Aorta (tissue), 5 donors: ENCODE measurements around the gene ACTR1B. TPM values are rescaled to one million over a fixed set of nuclear protein-coding genes. Genes with fewer than 3 reads are reported as not detected.
"Not testable (repeated sequence)": the region's sequence is repeated elsewhere in the genome, so short reads cannot be mapped to it uniquely, and the experiment has no call there.

Experiments
- ATAC-seq: fragments of 200-7000 bp; cut with Tn5 transposase; one replicate; pipeline ENCODE4 v1.9.1; 2022; ENCODE audit warnings: moderate library complexity; ENCODE audit not compliant: low FRiP score
- DNase-seq, 2 donors: peaks; one replicate each; pipeline ENCODE4 v3.0.0-alpha.2; 2020
- H3K27ac ChIP-seq, 2 donors: one replicate each; pipeline ENCODE4 v1.5.1; 2013; ENCODE audit warnings: low read length in 2 of 2, mild to moderate bottlenecking in 2 of 2, moderate library complexity in 2 of 2, control low read depth in 1 of 2, inconsistent platforms in 1 of 2, low read depth in 1 of 2
- H3K27me3 ChIP-seq, 2 donors: one replicate each; pipeline ENCODE4 v1.6.1; 2013; ENCODE audit warnings: control low read depth in 1 of 2, low read length in 1 of 2, mild to moderate bottlenecking in 1 of 2, moderate library complexity in 1 of 2; ENCODE audit not compliant: insufficient read depth in 2 of 2, control insufficient read depth in 1 of 2
- H3K36me3 ChIP-seq, 2 donors: one replicate each; pipeline ENCODE4 v1.6.1; 2013; ENCODE audit warnings: control low read depth in 1 of 2, low read length in 1 of 2, mild to moderate bottlenecking in 1 of 2; ENCODE audit not compliant: insufficient read depth in 2 of 2, control insufficient read depth in 1 of 2
- H3K4me1 ChIP-seq, 2 donors: one replicate each; pipeline ENCODE4 v1.6.1; 2013; ENCODE audit warnings: low read length in 2 of 2, control low read depth in 1 of 2, mild to moderate bottlenecking in 1 of 2, moderate library complexity in 1 of 2; ENCODE audit not compliant: insufficient read depth in 2 of 2, control insufficient read depth in 1 of 2
- H3K4me3 ChIP-seq, 2 donors: one replicate each; pipeline ENCODE4 v1.5.1; 2013; ENCODE audit warnings: low read length in 2 of 2, control low read depth in 1 of 2, mild to moderate bottlenecking in 1 of 2
- H3K9me3 ChIP-seq: one replicate; pipeline ENCODE4 v1.6.1; 2013; ENCODE audit warnings: mild to moderate bottlenecking, low read length; ENCODE audit not compliant: control insufficient read depth
- WGBS, 2 donors: extraction: QIAGEN DNeasy Blood & Tissue Kit; methylation state at CpG; one replicate each; pipeline ENCODE4 v1.1.7; 2013; 5-methylcytosine and 5-hydroxymethylcytosine counted together
- intact Hi-C, 2 donors: fragments of 100-400 bp; cut with DNase I; formaldehyde crosslinking; loops; one replicate each; pipeline versions ENCODE4 v1.14.2 to v1.15.0; 2022
- polyA plus RNA-seq, 2 donors: library from polyadenylated mRNA; stranded (reverse); fragments of 200-250 nt; gene quantifications; one replicate each; pipeline ENCODE4 v1.2.3, GENCODE V29; 2013
- total RNA-seq, 2 donors: library from RNA; stranded (reverse); fragmentation: NEBNext Ultra II Directional; extraction: Animal tissue kit (Norgen Biotek cat#: 25700); gene quantifications; one replicate each; pipeline ENCODE4 v1.2.1, GENCODE V29; 2021
- donor health status: healthy with polysubstance abuse.
- donor health status: Bipolar disorder and iron deficiency.
- donor health status: DM: no; HTN: no; CAD: no.
- donor health status: DM: no; HTN: no; CAD: no.
- donor health status: DM: yes; HTN: yes; CAD: no.

The ACTR1B gene
- total and polyA plus RNA-seq, 4 donors: 63.2 to 92.2 (median 72.5) TPM

DNA sequence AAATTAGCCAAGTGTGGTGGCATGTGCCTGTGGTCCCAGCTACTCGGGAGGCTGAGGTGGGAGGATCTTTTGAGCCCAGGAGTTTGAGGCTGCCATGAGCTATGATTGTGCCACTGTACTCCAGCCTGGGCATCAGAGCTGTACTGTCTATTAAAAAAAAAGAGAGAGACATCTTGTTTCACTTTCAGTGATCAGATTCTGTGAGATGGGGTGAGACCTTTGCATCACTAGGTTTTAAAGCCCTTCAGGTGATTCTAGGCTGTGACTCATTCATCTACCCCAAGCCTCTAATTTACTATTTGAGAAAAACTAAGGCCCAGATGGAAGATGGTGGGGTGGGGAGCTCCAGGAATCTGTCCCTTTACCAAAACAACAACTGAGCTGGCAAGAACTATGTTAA, 12.8 kb upstream of the ACTR1B start:
- ATAC-seq (no peak), DNase-seq (no peak)
- no peak overlapping the region for H3K27ac ChIP-seq
- no peaks in the 10 kb centered on the region for H3K9me3 ChIP-seq
- H3K27me3 ChIP-seq: no peaks in the 10 kb centered on the region
- H3K36me3 ChIP-seq: no peaks in the 10 kb centered on the region
- intact Hi-C loops: no loop called here
- H3K4me3 ChIP-seq: no peak overlapping the region
- H3K4me1 ChIP-seq: no peaks in the 10 kb centered on the region
- WGBS, 2 donors: 96 to 100% methylated on average over 1 of the region's 1 CpG

- 81 to 84% methylated on average over 5 of the region's 5 CpGs for WGBS, 2 donors
- intact Hi-C loops: no loop called here
- H3K4me1 ChIP-seq: no peaks in the 10 kb centered on the region
- H3K27ac ChIP-seq: no peak overlapping the region
- no peak overlapping the region for H3K4me3 ChIP-seq
- H3K27me3 ChIP-seq: no peaks in the 10 kb centered on the region
- no peaks in the 10 kb centered on the region for H3K36me3 ChIP-seq
- H3K9me3 ChIP-seq: no peaks in the 10 kb centered on the region
- ATAC-seq (no peak), DNase-seq (no peak)
Observed at GRCh38 chr2:97675430-97676113, 11.7 kb upstream of the ACTR1B start.

GRCh38 chr2:97673915-97674283, 10.1 kb upstream of the ACTR1B start:
- H3K27ac ChIP-seq: no peak overlapping the region
- intact Hi-C loops: no loop called here
- no peaks in the 10 kb centered on the region for H3K27me3 ChIP-seq
- H3K4me3 ChIP-seq: no peak overlapping the region
- no peaks in the 10 kb centered on the region for H3K9me3 ChIP-seq
- DNase-seq (no peak), ATAC-seq (no peak)
- no peaks in the 10 kb centered on the region for H3K4me1 ChIP-seq
- no peaks in the 10 kb centered on the region for H3K36me3 ChIP-seq
- WGBS, 2 donors: 74 to 77% methylated on average over 8 of the region's 8 CpGs

DNA sequence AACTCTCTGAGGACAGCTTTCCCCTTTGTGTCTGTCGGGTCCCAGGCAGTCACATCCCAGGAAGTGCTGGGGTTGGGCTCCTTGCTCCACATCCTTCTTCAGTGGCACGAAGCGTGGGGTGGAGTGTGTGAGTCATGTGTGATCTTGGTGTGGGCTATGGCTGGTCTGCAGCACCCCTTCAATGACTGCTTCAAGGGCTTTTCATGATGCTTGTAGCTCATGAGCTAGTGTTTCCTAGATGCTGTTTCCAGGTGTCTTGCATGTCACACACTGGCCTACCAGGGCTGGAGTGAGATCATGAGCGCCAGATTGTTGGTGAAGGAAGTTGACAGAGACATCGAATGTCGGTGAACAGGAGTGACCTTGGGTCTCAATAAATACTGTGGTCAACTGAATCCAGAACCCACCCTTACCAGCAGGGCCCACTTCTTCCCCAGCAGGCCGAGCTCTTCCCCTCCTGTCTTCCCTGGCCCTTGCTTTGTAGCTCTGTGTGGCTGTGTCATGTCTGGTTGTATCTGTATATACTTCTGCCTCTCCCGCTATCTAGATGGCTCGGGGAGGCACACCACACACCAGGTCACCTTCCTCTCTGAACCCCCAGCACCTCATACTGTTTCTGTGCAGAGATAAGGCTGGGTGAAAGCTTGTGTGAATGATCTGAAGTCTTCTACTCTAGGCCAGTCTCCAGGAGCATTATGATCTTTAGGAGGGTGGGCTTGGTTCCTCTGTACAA, 9.5 kb upstream of the ACTR1B start:
- no peak overlapping the region for H3K27ac ChIP-seq
- WGBS, 2 donors: 81 to 85% methylated on average over 9 of the region's 9 CpGs
- H3K9me3 ChIP-seq: no peaks in the 10 kb centered on the region
- DNase-seq (no peak), ATAC-seq (no peak)
- intact Hi-C loops: no loop called here
- no peaks in the 10 kb centered on the region for H3K27me3 ChIP-seq
- no peaks in the 10 kb centered on the region for H3K36me3 ChIP-seq
- no peak overlapping the region for H3K4me3 ChIP-seq
- no peaks in the 10 kb centered on the region for H3K4me1 ChIP-seq

- 86 to 88% methylated on average over 5 to 6 of the region's 6 CpGs for WGBS, 2 donors
- H3K27ac ChIP-seq, H3K9me3 ChIP-seq, ATAC-seq, H3K36me3 ChIP-seq, H3K4me3 ChIP-seq, H3K27me3 ChIP-seq, H3K4me1 ChIP-seq, intact Hi-C loops: not testable (repeated sequence)
- DNase-seq: peak in 1 of 2 donors; percentile 41
Observed at GRCh38 chr2:97672606-97673140, 8.8 kb upstream of the ACTR1B start.

- H3K27ac ChIP-seq: no peak overlapping the region
- 96% methylated on average over 7 of the region's 7 CpGs for WGBS, 2 donors
Observed at GRCh38 chr2:97671526-97671925, 7.7 kb upstream of the ACTR1B start.

DNA sequence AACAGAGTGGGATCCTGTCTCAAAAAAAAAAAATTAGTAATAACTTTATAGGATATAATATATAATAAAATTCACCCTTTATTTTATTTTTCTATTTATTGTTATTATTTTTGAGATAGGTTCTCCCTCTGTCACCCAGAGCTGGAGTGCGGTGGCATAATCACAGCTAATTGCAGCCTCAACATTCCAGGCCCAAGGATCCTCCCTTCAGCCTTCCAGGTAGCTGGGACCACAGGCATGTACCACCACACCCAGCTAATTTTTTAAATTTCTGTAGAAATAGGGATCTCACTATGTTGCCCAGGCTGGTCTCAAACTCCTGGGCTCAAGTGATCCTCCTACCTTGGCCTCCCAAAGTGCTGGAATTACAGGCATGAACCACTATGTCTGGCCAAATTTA, 6.6 kb upstream of the ACTR1B start:
- Histone ChIP-seq H3K4me1 (no peaks in the 10 kb centered on the region), H3K36me3 (no peaks in the 10 kb centered on the region), H3K9me3 (no peaks in the 10 kb centered on the region), H3K27ac (no peak overlapping the region), H3K27me3 (no peaks in the 10 kb centered on the region), H3K4me3 (no peak overlapping the region)
- DNase-seq (no peak), ATAC-seq (no peak)
- intact Hi-C loops: no loop called here
- WGBS, 2 donors: 97 to 100% methylated on average over 1 of the region's 1 CpG

More at GRCh38 chr2:97671526-97671925, 7.7 kb upstream of the ACTR1B start:
- DNase-seq: peak in 1 of 2 donors; percentile 62
- no peaks in the 10 kb centered on the region for H3K9me3 ChIP-seq
- no peaks in the 10 kb centered on the region for H3K27me3 ChIP-seq
- intact Hi-C loops: no loop called here
- H3K4me1 ChIP-seq: no peaks in the 10 kb centered on the region
- no peak for ATAC-seq
- H3K36me3 ChIP-seq: no peaks in the 10 kb centered on the region
- H3K4me3 ChIP-seq: no peak overlapping the region

- ATAC-seq (no peak), DNase-seq (no peak)
- H3K9me3 ChIP-seq: no peaks in the 10 kb centered on the region
- no peaks in the 10 kb centered on the region for H3K36me3 ChIP-seq
- no peak within 1 kb of the TSS for H3K27ac ChIP-seq
- no peak within 1 kb of the TSS for H3K4me3 ChIP-seq
- WGBS, 2 donors: 91% methylated on average over 6 of the region's 6 CpGs
- intact Hi-C loops: no loop called here
- H3K4me1 ChIP-seq: no peaks in the 10 kb centered on the region
- no peaks in the 10 kb centered on the region for H3K27me3 ChIP-seq
Observed at GRCh38 chr2:97669448-97669847, 5.6 kb upstream of the ACTR1B start, which contains the start of gene C2orf92. C2orf92 (plus strand) TSS chr2:97669713; CDS start chr2:97669789, 76 bp downstream.

DNA sequence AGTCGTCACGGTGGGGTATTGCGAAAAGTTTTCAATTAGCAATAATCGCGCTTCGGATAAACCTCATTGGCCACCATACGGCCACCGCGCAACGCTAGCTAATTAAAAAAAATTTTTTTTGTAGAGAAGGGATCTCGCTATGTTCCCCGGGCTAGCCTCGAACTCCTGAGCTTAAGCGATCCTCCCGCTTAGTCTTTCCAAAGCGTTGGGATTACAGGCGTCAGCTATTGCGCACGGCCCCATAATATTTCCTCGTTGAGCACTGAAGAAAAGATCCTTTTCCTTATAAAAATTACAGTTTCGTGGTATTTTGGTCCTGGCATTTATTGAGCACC, 759 bp upstream of the ACTR1B start:
- intact Hi-C loops: loop anchor here in 1 of 2 donors (1.0 kb wide), 2 partner anchors 19 to 33 kb away; no protein-coding TSS in a partner anchor
- DNase-seq: peak in 1 of 2 donors; percentile 74
- H3K9me3 ChIP-seq: no peaks in the 10 kb centered on the region
- no peaks in the 10 kb centered on the region for H3K36me3 ChIP-seq
- no peak for ATAC-seq
- H3K4me1 ChIP-seq: no peaks in the 10 kb centered on the region
- H3K27ac ChIP-seq: peak overlapping the region in 1 of 2 donors; percentile 72
- peak overlapping the region; percentile 59 to 73 for H3K4me3 ChIP-seq
- H3K27me3 ChIP-seq: no peaks in the 10 kb centered on the region
- 4 to 6% methylated on average over 21 of the region's 21 CpGs for WGBS, 2 donors
